T-cell (primary cell): ENCODE measurements around the gene SNRNP35. TPM values are rescaled to one million over a fixed set of nuclear protein-coding genes. Genes with fewer than 3 reads are reported as not detected.
"Not testable (repeated sequence)": the region's sequence is repeated elsewhere in the genome, so short reads cannot be mapped to it uniquely, and the experiment has no call there.

ENCODE experiments used
- ATAC-seq, 4 experiments: fragments of 200-7000 bp in 3 of 4; fragments of 150-1000 bp in 1 of 4; cut with Tn5 transposase; replicated peaks in 1 of 4; 1 replicate in 3 of 4; 2 replicates in 1 of 4; pipeline ENCODE4 v1.10.0; 2021; ENCODE audit warnings: moderate library complexity in 3 of 4, mild to moderate bottlenecking in 2 of 4, moderate number of reproducible peaks in 1 of 4
- CTCF ChIA-PET, 2 donors: fragments of 300-600 bp; sonication (Branson Sonifier 250); formaldehyde crosslinking; loops; one replicate each; lab custom pipeline; 2022; ENCODE audit warnings: antibody characterized with exemption in 2 of 2; lab: Charles Lee
- POLR2A ChIA-PET, 2 donors: fragments of 300-600 bp; sonication (Branson Sonifier 250); formaldehyde crosslinking; loops; one replicate each; lab custom pipeline; 2022; ENCODE audit warnings: antibody characterized with exemption in 2 of 2; lab: Charles Lee
- DNase-seq, 35 experiments: peaks; one replicate each; pipeline versions ENCODE4 v3.0.0 to v3.0.0-alpha.2; 2013 to 2023
- H3K27ac ChIP-seq: one replicate; pipeline ENCODE4 v1.5.1; 2013; ENCODE audit warnings: low read length
- H3K27me3 ChIP-seq, 2 experiments: replicated peaks in 1 of 2; 1 replicate in 1 of 2; 2 replicates in 1 of 2; pipeline versions ENCODE4 v1.6.1 to v1.7.0; 2013; ENCODE audit warnings: low read length in 1 of 2, mixed read lengths in 1 of 2; ENCODE audit not compliant: control insufficient read depth in 2 of 2, insufficient read depth in 2 of 2; ENCODE audit errors: extremely low read depth in 1 of 2
- H3K36me3 ChIP-seq, 2 donors: 1 replicate in 1 of 2; 2 replicates in 1 of 2; pipeline versions ENCODE4 v1.6.1 to v1.7.0; 2013; ENCODE audit warnings: low read length in 1 of 2; ENCODE audit not compliant: control insufficient read depth in 2 of 2, insufficient read depth in 1 of 2; ENCODE audit errors: extremely low read depth in 1 of 2
- H3K4me1 ChIP-seq, 2 experiments: 1 replicate in 1 of 2; 2 replicates in 1 of 2; pipeline versions ENCODE4 v1.6.1 to v1.7.0; 2013; ENCODE audit warnings: low read length in 2 of 2, mixed read lengths in 1 of 2; ENCODE audit not compliant: insufficient read depth in 2 of 2, control insufficient read depth in 1 of 2; ENCODE audit errors: extremely low read depth in 1 of 2
- H3K4me3 ChIP-seq, 2 donors: 1 replicate in 1 of 2; 2 replicates in 1 of 2; pipeline versions ENCODE4 v1.5.1 to v1.7.0; 2013; ENCODE audit warnings: mild to moderate bottlenecking in 2 of 2, low read length in 1 of 2, moderate library complexity in 1 of 2; ENCODE audit not compliant: control insufficient read depth in 1 of 2; ENCODE audit errors: extremely low read depth in 1 of 2
- H3K9me3 ChIP-seq: 2 replicates; pipeline ENCODE4 v1.7.0; 2013
- H3K27ac Mint-ChIP-seq, 2 donors: one replicate each; pipeline ENCODE4 v1.8.0; 2020 to 2021; ENCODE audit warnings: mild to moderate bottlenecking in 2 of 2, mixed read lengths in 2 of 2
- H3K27me3 Mint-ChIP-seq, 2 donors: one replicate each; pipeline ENCODE4 v1.8.0; 2021 to 2022; ENCODE audit warnings: mixed read lengths in 2 of 2
- H3K36me3 Mint-ChIP-seq: one replicate; pipeline ENCODE4 v1.8.0; 2021; ENCODE audit warnings: mixed read lengths
- H3K4me1 Mint-ChIP-seq, 3 donors: one replicate each; pipeline ENCODE4 v1.8.0; 2020 to 2022; ENCODE audit warnings: mixed read lengths in 3 of 3, mild to moderate bottlenecking in 1 of 3
- H3K4me3 Mint-ChIP-seq, 3 donors: one replicate each; pipeline ENCODE4 v1.8.0; 2020 to 2022; ENCODE audit warnings: mild to moderate bottlenecking in 3 of 3, mixed read lengths in 3 of 3, moderate library complexity in 3 of 3
- H3K9me3 Mint-ChIP-seq, 3 donors: one replicate each; pipeline ENCODE4 v1.8.0; 2020 to 2022; ENCODE audit warnings: mixed read lengths in 3 of 3
- WGBS: methylation state at CpG from one replicate; pipeline ENCODE4 v1.1.5; 2013; ENCODE audit warnings: missing lambda C conversion rate; ENCODE audit not compliant: insufficient coverage; 5-methylcytosine and 5-hydroxymethylcytosine counted together
- total RNA-seq, 35 experiments: library from RNA in 6 of 35; stranded (reverse) in 6 of 35; fragments of 120-200 nt in 1 of 35; gene quantifications; one replicate each; pipeline versions ENCODE4 v1.2.1 to v1.2.4 and lab custom pipeline; 2013 to 2026

Gene SNRNP35
- total RNA-seq, 5 donors from 2014 or later (not counting 1 experiment from before 2014, with no cell fraction given): 32.6 to 46.1 (median 43.2) TPM

DNA sequence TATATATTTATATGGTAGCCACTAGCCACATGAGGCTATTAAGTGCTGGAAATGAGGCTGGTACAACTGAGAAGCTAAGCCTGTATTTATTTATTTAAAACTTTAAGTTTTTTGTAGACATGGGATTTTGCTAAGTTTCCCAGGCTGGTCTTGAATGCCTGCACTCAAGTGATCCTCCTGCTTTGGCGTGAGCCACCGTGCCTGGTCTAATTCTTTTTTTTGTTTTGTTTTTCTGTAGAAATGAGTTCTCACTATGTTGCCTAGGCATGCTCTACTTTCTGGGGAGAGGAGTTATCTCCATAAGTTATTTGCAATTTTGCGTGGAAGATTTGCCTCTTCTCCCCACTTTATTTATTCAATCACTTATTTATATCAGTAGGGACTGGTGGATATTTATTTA lies 4.8 kb upstream of the SNRNP35 start:
- Histone ChIP-seq H3K36me3 (no peaks in the 10 kb centered on the region), H3K27ac (no peak overlapping the region), H3K9me3 (no peaks in the 10 kb centered on the region), H3K27me3 (no peaks in the 10 kb centered on the region), H3K4me1 (peaks cover 0 to 14% of the 10 kb centered on the region in 2 experiments), H3K4me3 (no peak overlapping the region)
- ATAC-seq (no peak), DNase-seq (peak in 1 of 35 experiments; percentile 17)
- Mint-ChIP-seq H3K9me3 (no peaks in the 10 kb centered on the region), H3K4me1 (peaks cover 14 to 18% (median 16%) of the 10 kb centered on the region in 3 donors), H3K27ac (no peak overlapping the region), H3K4me3 (no peak overlapping the region), H3K27me3 (no peaks in the 10 kb centered on the region), H3K36me3 (no peaks in the 10 kb centered on the region)
- WGBS: 92% methylated on average over 2 of the region's 3 CpGs
- ChIA-PET CTCF (interaction anchor here in 1 of 2 donors (0.7 kb wide), 1 partner anchor 250 kb away, joined by 3 read pairs; no protein-coding TSS in a partner anchor), POLR2A (no interaction called here)

DNA sequence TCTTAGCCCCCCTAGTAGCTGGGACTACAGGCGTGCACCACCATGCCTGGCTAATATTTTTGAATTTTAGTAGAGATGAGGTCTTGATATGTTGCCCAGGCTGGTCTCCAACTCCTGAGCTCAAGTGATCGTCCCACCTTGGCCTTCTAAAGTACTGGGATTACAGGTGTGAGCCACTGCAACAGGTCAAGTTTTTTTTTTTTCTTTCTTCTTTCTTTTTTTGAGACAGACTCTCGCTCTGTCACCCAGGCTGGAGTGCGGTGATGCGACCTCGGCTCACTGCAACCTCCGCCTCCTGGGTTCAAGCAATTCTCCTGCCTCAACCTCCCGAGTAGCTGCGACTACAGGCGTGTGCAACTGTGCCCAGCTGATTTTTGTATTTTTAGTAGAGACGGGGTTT lies 5.2 kb downstream of the SNRNP35 start:
- Histone ChIP-seq H3K4me1 (peaks cover 5 to 27% of the 10 kb centered on the region in 2 experiments), H3K36me3 (peaks cover 9 to 35% of the 10 kb centered on the region in 2 donors)
- ATAC-seq, H3K4me3 Mint-ChIP-seq, DNase-seq, H3K27me3 Mint-ChIP-seq, H3K9me3 ChIP-seq, H3K9me3 Mint-ChIP-seq, H3K27ac ChIP-seq, POLR2A ChIA-PET, H3K27me3 ChIP-seq, H3K4me3 ChIP-seq, H3K27ac Mint-ChIP-seq: not testable (repeated sequence)
- WGBS: 94% methylated on average over 6 of the region's 11 CpGs
- CTCF ChIA-PET: interaction anchor here (0.7 to 0.9 kb wide), 2 partner anchors 14 to 227 kb away, joined by 4 read pairs; no protein-coding TSS in a partner anchor
- Mint-ChIP-seq H3K36me3 (peaks cover 33% of the 10 kb centered on the region), H3K4me1 (peaks cover 42 to 54% (median 44%) of the 10 kb centered on the region in 3 donors)

DNA sequence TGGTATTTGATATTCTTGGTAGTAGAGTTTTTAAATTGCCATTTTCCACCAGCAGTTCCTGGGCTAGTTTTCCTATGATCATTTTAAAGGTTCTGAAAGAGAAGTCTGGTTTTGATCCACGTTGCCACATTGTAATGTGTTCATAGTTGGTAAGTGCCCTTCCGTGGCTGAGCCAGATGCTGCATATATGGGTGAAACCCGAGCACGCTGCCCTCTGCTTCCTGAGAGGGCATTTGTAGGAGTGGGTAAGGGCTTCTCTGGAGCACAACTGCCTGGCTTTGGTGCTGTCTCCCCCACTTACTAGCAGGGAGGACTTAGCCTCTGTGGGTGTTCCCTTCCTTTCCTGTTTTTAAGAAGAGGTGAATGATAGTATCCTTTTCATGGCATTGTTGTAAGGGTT lies 7.1 kb downstream of the SNRNP35 start:
- Histone ChIP-seq H3K4me3 (no peak overlapping the region), H3K36me3 (peaks cover 9 to 35% of the 10 kb centered on the region in 2 donors), H3K27me3 (no peaks in the 10 kb centered on the region), H3K27ac (no peak overlapping the region), H3K4me1 (peaks cover 2 to 11% of the 10 kb centered on the region in 2 experiments), H3K9me3 (no peaks in the 10 kb centered on the region)
- Mint-ChIP-seq H3K27ac (no peak overlapping the region), H3K4me1 (peaks cover 31 to 41% (median 34%) of the 10 kb centered on the region in 3 donors), H3K9me3 (no peaks in the 10 kb centered on the region), H3K4me3 (no peak overlapping the region), H3K27me3 (no peaks in the 10 kb centered on the region), H3K36me3 (peaks cover 33% of the 10 kb centered on the region)
- ATAC-seq (no peak), DNase-seq (no peak)
- CTCF ChIA-PET: no interaction called here
- POLR2A ChIA-PET: no interaction called here
- WGBS: 88% methylated on average over 4 of the region's 4 CpGs

DNA sequence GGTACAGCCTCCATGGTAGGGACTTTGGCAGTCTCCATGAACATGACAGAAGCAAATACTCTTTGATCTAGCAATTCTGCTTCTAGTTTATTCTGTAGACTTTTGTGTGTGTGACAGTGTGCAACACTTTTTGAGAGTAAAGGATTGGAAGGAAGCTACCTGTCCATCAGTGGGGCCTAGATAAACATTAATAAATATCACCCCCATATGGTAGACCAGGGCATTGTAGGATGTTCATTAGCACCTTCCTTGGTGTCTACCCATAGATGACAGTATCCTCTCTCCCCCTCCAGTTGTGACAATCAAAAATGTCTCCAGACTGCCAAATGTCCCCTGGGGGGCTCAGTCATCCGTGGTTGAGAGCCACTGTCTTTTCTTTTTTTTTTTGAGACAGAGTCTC lies 10.8 kb downstream of the SNRNP35 start:
- no peak overlapping the region for H3K27ac ChIP-seq
- H3K4me3 ChIP-seq: no peak overlapping the region
- Mint-ChIP-seq H3K4me3 (no peak overlapping the region), H3K36me3 (peaks cover 42% of the 10 kb centered on the region), H3K27ac (peak overlapping the region; percentile 28 to 36), H3K9me3 (no peaks in the 10 kb centered on the region), H3K4me1 (peaks cover 14 to 25% (median 15%) of the 10 kb centered on the region in 3 donors), H3K27me3 (no peaks in the 10 kb centered on the region)
- WGBS: 29% methylated on average over 1 of the region's 1 CpG
- peak in 1 of 35 experiments; percentile 51 for DNase-seq
- H3K27me3 ChIP-seq: no peaks in the 10 kb centered on the region
- H3K36me3 ChIP-seq: peaks cover 14 to 44% of the 10 kb centered on the region in 2 donors
- ChIA-PET POLR2A (interaction anchor here (0.6 kb wide), 2 partner anchors 48 to 425 kb away, joined by 4 read pairs; no protein-coding TSS in a partner anchor), CTCF (interaction anchor here (0.6 to 0.7 kb wide), 4 partner anchors 45 to 143 kb away, joined by 3 to 7 read pairs (median 4); no protein-coding TSS in a partner anchor)
- peak; percentile 64 to 81 (median 68) for ATAC-seq
- no peaks in the 10 kb centered on the region for H3K4me1 ChIP-seq
- H3K9me3 ChIP-seq: no peaks in the 10 kb centered on the region

DNA sequence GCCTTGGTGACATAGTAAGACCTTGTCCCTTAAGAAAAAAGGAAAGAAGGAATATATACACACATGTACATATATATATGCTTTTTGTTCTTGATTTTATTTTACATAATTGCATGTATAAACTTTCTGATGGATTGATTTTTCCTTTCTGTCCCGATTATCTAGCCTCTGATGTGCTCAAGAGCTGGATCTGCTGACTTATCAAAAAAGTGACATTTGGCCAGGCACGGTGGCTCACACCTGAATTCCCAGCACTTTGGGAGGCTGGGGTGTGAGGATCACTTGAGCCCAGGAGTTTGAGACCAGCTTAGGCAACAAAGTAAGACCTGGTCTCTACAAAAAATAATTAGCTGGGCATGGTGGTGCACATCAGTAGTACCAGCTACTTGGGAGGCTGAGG lies 12.0 kb downstream of the SNRNP35 start:
- Mint-ChIP-seq H3K27ac (no peak overlapping the region), H3K9me3 (no peaks in the 10 kb centered on the region), H3K27me3 (no peaks in the 10 kb centered on the region), H3K36me3 (peaks cover 40% of the 10 kb centered on the region), H3K4me3 (no peak overlapping the region), H3K4me1 (peaks cover 20 to 31% (median 21%) of the 10 kb centered on the region in 3 donors)
- ChIA-PET CTCF (no interaction called here), POLR2A (no interaction called here)
- Histone ChIP-seq H3K36me3 (peaks cover 13 to 38% of the 10 kb centered on the region in 2 donors), H3K9me3 (no peaks in the 10 kb centered on the region), H3K4me3 (no peak overlapping the region), H3K27me3 (no peaks in the 10 kb centered on the region), H3K4me1 (peaks cover 2 to 6% of the 10 kb centered on the region in 2 experiments), H3K27ac (no peak overlapping the region)
- DNase-seq: no peak
- no peak for ATAC-seq
- WGBS: 100% methylated on average over 1 of the region's 2 CpGs

DNA sequence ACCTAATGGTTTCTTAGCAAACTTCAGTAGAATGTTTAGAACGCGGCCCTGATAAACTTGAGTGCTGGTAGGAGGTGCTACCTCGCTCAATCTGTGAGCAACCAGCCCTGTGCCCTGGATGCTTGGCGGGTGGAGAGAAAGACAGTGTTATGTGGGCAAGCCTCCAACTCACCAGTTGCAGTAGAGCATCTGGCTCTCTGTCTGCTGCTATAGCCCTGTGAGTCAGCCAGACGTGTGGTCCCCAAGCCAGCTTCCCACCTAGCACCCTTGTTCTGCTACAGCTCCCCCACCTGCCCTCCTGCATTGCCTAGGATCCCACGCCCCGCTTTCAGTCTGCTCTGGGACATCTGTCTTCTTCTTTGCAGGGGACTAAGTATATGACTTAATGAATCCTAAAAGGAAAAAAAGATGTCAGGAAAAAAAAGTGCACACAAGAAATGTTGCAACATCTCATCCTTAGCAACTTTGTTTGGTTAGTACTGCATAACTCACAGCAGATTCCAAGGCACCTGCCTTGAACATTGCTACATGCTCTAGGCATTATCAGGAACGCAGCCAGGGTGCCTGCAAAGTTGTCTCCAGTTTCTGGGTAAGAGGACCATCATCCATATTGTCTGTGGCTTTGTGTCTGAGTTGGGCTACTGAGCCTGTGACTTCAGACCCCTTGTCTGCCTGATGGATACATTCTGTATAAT lies 13.6 kb downstream of the SNRNP35 start:
- H3K27ac ChIP-seq: no peak overlapping the region
- H3K27ac Mint-ChIP-seq: peak overlapping the region; percentile 2 to 41
- H3K36me3 Mint-ChIP-seq: peaks cover 34% of the 10 kb centered on the region
- ChIA-PET POLR2A (no interaction called here), CTCF (no interaction called here)
- peaks cover 4 to 13% of the 10 kb centered on the region in 2 experiments for H3K4me1 ChIP-seq
- no peaks in the 10 kb centered on the region for H3K9me3 ChIP-seq
- 67% methylated on average over 3 of the region's 8 CpGs for WGBS
- no peaks in the 10 kb centered on the region for H3K9me3 Mint-ChIP-seq
- DNase-seq: no peak
- H3K4me3 Mint-ChIP-seq: no peak overlapping the region
- no peaks in the 10 kb centered on the region for H3K27me3 ChIP-seq
- H3K36me3 ChIP-seq: peaks cover 4 to 26% of the 10 kb centered on the region in 2 donors
- peaks cover 21 to 30% (median 23%) of the 10 kb centered on the region in 3 donors for H3K4me1 Mint-ChIP-seq
- no peak for ATAC-seq
- no peaks in the 10 kb centered on the region for H3K27me3 Mint-ChIP-seq
- H3K4me3 ChIP-seq: no peak overlapping the region
